ENCODE results near the gene AFF1. TPM values are rescaled to one million over a fixed set of nuclear protein-coding genes. Genes with fewer than 3 reads are reported as not detected.
A peak's percentile ranks its signal among the peaks of the same experiment; 100 is the strongest.

Gene AFF1
- total and polyA plus RNA-seq, 4 donors = 7.2 to 42.8 (median 21.5) TPM

GRCh38 chr4:87188932-87189331 is 254.1 kb downstream of the AFF1 start (continued):
- TF ChIP-seq MAX (IDR thresholded peaks at IDR 0.05) = peak; percentile 60
- no peak for TF ChIP-seq CTCF (IDR thresholded peaks at IDR 0.05; ENCODE audit: low read depth, low read length, missing input control)
- peak; percentile 50 to 70 for TF ChIP-seq HNF4A (conservative IDR thresholded peaks at IDR 0.05)
- peak; percentile 31 for TF ChIP-seq HNF4G (IDR thresholded peaks at IDR 0.05)

Other genes with a start within 250 kb of the AFF1 start
- gene SLC10A6, start 85.6 kb upstream of the AFF1 start, total RNA-seq = under 1 TPM in 1 of 2 donors, not detected in 1; 0.25 TPM
- gene SLC10A6, start 85.6 kb upstream of the AFF1 start, polyA plus RNA-seq = under 1 TPM in 1 of 2 donors, not detected in 1; 0.05 TPM
- gene C4orf36, start 42.6 kb upstream of the AFF1 start, total RNA-seq = not detected
- gene C4orf36, start 42.6 kb upstream of the AFF1 start, polyA plus RNA-seq = under 1 TPM in 1 of 2 donors, not detected in 1; 0.09 TPM

All from liver (tissue), 5 donors.